IgD-negative memory B cell (primary cell): Measurements from ENCODE around the gene CASP8. TPM values are rescaled to one million over a fixed set of nuclear protein-coding genes. Genes with fewer than 3 reads are reported as not detected.
A peak's percentile ranks its signal among the peaks of the same experiment; 100 is the strongest.
"Not testable (repeated sequence)": the region's sequence is repeated elsewhere in the genome, so short reads cannot be mapped to it uniquely, and the experiment has no call there.

Source experiments
- H3K27ac Mint-ChIP-seq, 3 donors: one replicate each; pipeline ENCODE4 v1.8.0; 2020 to 2022; ENCODE audit warnings: mild to moderate bottlenecking in 3 of 3, mixed read lengths in 3 of 3, moderate library complexity in 1 of 3
- H3K27me3 Mint-ChIP-seq: one replicate; pipeline ENCODE4 v1.8.0; 2021; ENCODE audit warnings: mixed read lengths
- H3K36me3 Mint-ChIP-seq: one replicate; pipeline ENCODE4 v1.8.0; 2020; ENCODE audit warnings: mild to moderate bottlenecking, mixed read lengths
- H3K4me1 Mint-ChIP-seq, 3 donors: one replicate each; pipeline ENCODE4 v1.8.0; 2020 to 2022; ENCODE audit warnings: mixed read lengths in 3 of 3, mild to moderate bottlenecking in 1 of 3
- H3K4me3 Mint-ChIP-seq, 4 donors: one replicate each; pipeline ENCODE4 v1.8.0; 2020 to 2022; ENCODE audit warnings: mild to moderate bottlenecking in 4 of 4, mixed read lengths in 4 of 4, moderate library complexity in 3 of 4
- H3K9me3 Mint-ChIP-seq, 3 donors: one replicate each; pipeline ENCODE4 v1.8.0; 2020 to 2021; ENCODE audit warnings: mixed read lengths in 3 of 3, mild to moderate bottlenecking in 1 of 3
- polyA plus RNA-seq: library from polyadenylated mRNA; unstranded; fragments of 300-500 nt; fragmentation: Illumina TruSeq; gene quantifications from one replicate; pipeline ENCODE4 v1.2.3, GENCODE V29; 2021

CASP8 gene
- polyA plus RNA-seq, 1 donor from 2014 or later: 56.1 TPM

DNA sequence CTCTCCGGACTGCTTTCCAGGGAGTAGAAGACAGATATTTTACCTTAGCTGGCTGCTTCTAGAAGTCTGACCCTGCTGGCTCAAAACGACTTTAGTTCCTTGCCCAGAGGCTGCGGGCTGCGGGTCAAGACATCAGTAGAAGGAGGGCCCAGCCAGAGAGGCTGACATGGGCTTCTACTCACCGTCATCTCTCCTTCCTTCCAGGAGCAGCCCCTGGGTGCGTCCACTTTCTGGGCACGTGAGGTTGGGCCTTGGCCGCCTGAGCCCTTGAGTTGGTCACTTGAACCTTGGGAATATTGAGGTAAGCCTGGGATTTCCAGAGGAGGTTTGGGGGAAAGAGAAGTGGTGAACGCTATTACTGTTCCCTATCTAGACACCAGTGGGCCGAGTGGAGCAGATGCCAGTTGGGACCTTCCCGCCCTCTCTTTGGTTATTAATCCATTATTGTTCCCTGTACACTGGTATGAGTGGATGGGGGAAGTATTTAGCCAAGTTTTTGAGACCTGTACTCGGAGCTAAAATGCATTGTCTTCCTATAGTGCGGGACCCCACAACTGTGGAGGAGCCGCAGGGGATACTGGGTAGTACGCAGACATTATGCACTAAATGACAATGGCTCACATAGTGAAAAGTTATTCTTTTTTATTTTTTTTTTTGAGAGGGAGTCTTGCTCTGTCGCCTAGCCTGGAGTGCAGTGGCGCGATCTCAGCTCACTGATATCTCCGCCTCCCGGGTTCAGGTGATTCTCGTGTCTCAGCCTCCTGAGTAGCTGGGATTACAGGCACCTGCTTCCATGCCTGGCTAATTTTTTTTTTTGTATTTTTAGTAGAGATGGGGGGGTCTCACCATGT, 26.3 kb upstream of the CASP8 start:
- Mint-ChIP-seq H3K4me3 (peak overlapping the region; percentile 92 to 98 (median 95)), H3K4me1 (peaks cover 33 to 40% (median 37%) of the 10 kb centered on the region in 3 donors), H3K27me3 (no peaks in the 10 kb centered on the region)

DNA sequence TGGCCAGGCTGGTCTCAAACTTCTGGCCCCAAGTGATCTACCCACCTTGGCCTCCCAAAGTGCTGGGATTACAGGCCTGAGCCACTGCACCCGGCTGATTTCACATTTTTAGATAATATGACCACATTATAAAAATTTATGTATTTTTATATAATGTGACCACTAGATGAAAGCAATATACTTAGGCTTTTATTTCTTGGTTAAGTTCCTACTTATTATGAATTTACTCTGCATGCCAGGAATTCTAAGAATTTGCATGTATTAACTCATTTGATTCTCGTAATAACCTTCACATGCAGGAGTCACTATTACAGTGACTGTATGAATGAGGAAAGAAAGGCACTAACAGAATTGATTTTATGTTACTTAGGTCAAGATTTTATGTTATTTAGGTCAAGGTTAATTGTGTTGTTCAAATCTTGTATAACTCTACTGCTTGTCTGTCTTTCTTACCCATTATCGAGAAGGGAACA, 25.6 kb upstream of the CASP8 start:
- Mint-ChIP-seq H3K4me3 (peak overlapping the region; percentile 92 to 98 (median 95)), H3K27ac (peak overlapping the region; percentile 95 to 97 (median 95)), H3K9me3 (no peaks in the 10 kb centered on the region)

More for the DNA sequence above, 26.3 kb upstream of the CASP8 start:
- Mint-ChIP-seq H3K27ac (peak overlapping the region; percentile 90 to 97 (median 95)), H3K9me3 (no peaks in the 10 kb centered on the region), H3K36me3 (peaks cover 2% of the 10 kb centered on the region)

DNA sequence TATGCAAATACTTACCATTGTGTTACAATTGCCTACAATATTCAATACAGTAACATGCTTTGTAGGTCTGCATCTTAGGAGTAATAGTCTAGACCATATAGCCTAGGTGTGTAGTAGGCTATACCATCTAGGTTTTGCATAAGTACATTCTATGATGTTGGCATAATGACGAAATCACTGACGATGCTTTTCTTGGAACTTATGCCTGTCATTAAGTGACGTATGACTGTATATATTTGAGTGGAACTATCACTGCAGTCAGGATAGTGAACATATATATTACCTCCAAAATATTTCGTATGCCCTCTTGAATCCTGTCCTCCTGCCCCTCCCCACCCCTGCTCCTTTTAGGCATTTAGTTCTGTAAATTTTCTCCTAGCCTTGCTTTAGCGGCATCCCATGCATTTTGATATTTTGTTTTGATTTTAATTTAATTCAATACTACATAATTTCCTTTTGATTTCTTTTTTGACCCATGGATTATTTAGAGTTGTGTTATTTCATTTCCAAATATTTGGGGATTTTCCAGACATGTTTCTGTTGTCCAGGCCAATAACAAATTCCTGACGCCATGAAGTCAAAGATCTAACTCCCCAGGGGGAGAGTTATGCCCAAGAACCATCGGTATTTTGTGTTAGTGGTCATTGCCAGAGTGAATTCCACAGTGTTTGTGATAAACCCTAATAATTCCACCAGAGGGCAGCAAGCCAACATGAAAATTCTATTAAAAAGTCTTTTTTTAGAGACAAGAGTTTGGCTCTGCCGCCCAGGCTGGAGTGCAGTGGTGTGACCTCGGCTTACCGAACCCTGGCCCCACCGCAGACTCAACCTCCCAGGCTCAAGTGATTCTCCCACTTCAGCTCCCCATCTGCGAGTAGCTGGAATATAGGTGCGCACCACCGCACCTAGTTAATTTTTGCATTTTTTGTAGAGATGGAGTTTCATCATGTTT, 24.2 kb upstream of the CASP8 start:
- Mint-ChIP-seq H3K36me3 (peaks cover 12% of the 10 kb centered on the region), H3K9me3 (no peaks in the 10 kb centered on the region), H3K27me3 (no peaks in the 10 kb centered on the region), H3K27ac (peak overlapping the region; percentile 72 to 95 (median 91)), H3K4me1 (peaks cover 49 to 51% (median 49%) of the 10 kb centered on the region in 3 donors), H3K4me3 (peak overlapping the region; percentile 65 to 96 (median 82))

More for the DNA sequence above, 25.6 kb upstream of the CASP8 start:
- Mint-ChIP-seq H3K27me3 (no peaks in the 10 kb centered on the region), H3K4me1 (peaks cover 36 to 43% (median 41%) of the 10 kb centered on the region in 3 donors), H3K36me3 (peaks cover 5% of the 10 kb centered on the region)

DNA sequence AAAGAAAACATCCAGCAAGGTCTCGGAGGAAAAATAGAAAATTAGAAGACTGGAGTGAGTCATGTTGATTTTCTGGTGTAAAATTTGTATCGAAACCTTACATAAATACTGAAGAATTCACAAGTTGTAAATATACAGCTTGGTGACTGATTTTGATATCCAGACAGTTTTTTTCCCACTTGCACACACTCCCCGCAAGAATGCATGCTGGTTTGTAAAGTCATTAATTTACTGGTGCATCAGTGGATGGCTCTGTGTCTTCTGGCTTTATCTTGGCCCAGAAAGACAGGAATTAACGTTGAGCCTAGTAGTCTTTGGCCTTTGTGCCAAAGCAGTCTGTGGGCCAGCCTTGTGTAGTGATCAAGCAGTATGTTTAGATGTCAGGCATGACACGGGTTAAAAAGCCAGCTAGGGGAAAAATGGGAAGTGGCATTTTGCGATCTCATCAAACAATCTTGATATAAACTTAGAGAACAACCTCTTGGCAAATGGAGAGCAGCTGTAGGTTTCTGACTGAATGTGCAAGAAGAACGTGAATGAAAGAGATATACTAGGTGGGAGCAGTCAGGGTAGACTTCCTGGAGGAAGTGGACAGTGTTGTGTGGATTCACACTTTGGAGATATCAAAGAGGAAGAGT, 22.7 kb upstream of the CASP8 start:
- peak overlapping the region in 2 of 4 donors; percentile 4 to 9 for H3K4me3 Mint-ChIP-seq
- no peaks in the 10 kb centered on the region for H3K27me3 Mint-ChIP-seq
- peaks cover 12% of the 10 kb centered on the region for H3K36me3 Mint-ChIP-seq
- H3K4me1 Mint-ChIP-seq: peaks cover 47 to 59% (median 59%) of the 10 kb centered on the region in 3 donors
- H3K9me3 Mint-ChIP-seq: no peaks in the 10 kb centered on the region
- H3K27ac Mint-ChIP-seq: peak overlapping the region in 2 of 3 donors; percentile 11 to 74

DNA sequence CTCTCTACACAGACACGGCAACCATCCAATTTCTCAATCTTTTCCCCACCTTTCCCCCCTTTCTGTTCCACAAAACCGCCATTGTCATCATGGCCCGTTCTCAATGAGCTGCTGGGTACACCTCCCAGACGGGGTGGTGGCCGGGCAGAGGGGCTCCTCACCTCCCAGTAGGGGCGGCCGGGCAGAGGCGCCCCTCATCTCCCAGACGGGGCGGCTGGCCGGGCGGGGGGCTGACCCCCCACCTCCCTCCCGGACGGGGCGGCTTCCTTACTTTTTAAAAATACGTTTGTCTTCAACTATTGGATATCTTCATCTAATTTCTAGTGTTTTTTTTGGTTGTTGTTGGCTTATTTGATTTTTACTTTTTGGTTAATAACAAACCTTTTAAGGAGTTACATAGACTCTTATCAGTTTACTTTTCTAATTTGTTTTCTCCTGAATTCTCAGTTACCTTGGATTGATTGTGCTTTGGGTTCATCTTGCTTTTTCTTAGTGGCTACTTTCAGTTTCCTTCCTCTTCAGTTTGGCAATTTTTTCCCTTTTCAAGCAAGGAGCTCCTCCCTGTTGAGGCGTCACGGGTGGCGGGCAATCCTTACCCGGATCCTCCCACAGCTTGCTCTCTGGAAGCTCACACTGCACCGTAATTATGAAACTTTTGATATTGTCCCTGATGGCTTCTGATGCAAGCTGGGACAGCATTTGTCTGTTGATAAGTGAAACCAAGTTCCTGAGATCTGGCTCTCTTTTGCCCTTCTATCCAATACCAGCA, 21.0 kb upstream of the CASP8 start:
- H3K36me3 Mint-ChIP-seq: peaks cover 12% of the 10 kb centered on the region
- H3K27me3 Mint-ChIP-seq, H3K9me3 Mint-ChIP-seq: not testable (repeated sequence)
- peak overlapping the region in 2 of 3 donors; percentile 59 to 73 for H3K27ac Mint-ChIP-seq
- peaks cover 48 to 68% (median 53%) of the 10 kb centered on the region in 3 donors for H3K4me1 Mint-ChIP-seq
- peak overlapping the region in 1 of 4 donors; percentile 28 for H3K4me3 Mint-ChIP-seq

DNA sequence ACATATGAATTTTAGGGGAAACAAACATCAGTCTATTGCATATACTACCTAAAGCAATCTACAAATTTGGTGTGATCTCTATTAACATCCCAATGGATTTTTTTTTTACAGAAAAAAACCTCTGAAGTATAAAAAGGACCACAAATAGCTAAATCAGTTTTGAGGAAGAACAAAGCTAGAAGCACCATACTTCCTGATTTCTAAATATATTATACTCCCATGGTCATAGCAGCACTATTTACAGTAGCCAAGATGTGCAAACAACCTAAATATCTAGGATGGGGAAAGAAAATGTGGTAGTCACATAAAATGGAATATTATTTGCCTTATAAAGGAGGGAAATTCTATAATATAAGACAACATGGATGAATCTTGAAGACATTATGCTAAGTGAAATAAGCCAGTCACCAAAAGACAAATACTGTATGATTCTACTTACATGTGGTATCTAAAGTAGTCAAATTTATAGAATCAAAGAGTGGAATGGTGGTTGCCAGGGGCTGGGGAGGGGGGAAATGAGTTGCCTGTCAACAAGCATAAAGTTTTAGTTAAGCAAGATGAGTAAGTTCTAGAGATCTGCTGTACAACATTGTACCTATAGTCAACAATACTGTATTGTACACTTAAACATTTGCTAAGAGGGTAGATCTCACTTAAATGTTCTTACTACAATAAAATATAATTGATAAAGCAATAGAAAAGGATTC, 17.6 kb upstream of the CASP8 start:
- peak overlapping the region in 2 of 4 donors; percentile 1 to 2 for H3K4me3 Mint-ChIP-seq
- H3K27ac Mint-ChIP-seq: peak overlapping the region in 2 of 3 donors; percentile 7 to 57
- peaks cover 10% of the 10 kb centered on the region for H3K36me3 Mint-ChIP-seq
- H3K4me1 Mint-ChIP-seq: peaks cover 44 to 71% (median 54%) of the 10 kb centered on the region in 3 donors
- H3K27me3 Mint-ChIP-seq: no peaks in the 10 kb centered on the region
- no peaks in the 10 kb centered on the region for H3K9me3 Mint-ChIP-seq

DNA sequence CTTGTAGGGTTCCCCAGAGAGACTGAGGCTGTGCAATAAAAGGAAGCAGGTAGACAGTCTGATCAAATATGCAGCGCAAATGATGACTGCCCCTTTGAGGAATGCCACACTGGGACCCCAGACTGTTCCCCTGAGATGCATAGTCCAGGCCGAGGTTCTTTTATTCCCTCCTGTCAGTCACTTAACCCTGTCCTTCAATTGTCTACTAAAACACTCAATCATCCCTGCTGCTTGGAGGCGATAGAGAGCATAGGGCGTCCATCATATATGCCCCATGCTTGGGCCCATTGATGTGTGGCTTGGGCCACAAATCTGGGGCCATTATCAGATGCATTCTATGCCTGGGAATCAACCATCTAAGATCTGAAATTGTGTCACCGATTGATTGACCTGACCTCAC, 15.5 kb upstream of the CASP8 start:
- H3K36me3 Mint-ChIP-seq: peaks cover 7% of the 10 kb centered on the region
- peak overlapping the region in 2 of 3 donors; percentile 37 to 70 for H3K27ac Mint-ChIP-seq
- H3K4me1 Mint-ChIP-seq: peaks cover 44 to 72% (median 59%) of the 10 kb centered on the region in 3 donors

DNA sequence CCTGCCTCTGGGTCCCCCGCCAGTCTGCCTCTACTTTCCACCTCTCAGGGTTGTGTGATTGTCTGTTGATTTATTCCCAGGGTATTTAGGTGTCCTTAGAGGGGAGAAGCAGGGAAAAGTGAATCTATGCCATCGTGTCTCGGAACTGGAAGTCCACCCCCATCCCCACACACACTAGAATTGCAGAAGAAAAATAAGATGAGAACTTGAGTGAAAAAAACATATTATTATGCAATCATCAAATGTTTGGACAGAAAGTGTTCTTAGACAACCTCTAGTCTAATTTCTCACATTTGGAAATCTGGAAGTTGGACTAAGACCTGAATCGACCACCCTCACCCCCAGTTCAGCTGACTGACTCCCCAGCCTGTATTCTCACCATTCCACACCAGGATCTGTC, 14.1 kb upstream of the CASP8 start:
- H3K27ac Mint-ChIP-seq: peak overlapping the region in 1 of 3 donors; percentile 19
- H3K36me3 Mint-ChIP-seq: peaks cover 6% of the 10 kb centered on the region
- H3K27me3 Mint-ChIP-seq: no peaks in the 10 kb centered on the region
- peak overlapping the region in 1 of 4 donors; percentile 11 for H3K4me3 Mint-ChIP-seq
- no peaks in the 10 kb centered on the region for H3K9me3 Mint-ChIP-seq
- peaks cover 42 to 66% (median 57%) of the 10 kb centered on the region in 3 donors for H3K4me1 Mint-ChIP-seq

More for the DNA sequence above, 15.5 kb upstream of the CASP8 start:
- Mint-ChIP-seq H3K9me3 (no peaks in the 10 kb centered on the region), H3K27me3 (no peaks in the 10 kb centered on the region), H3K4me3 (peak overlapping the region in 1 of 4 donors; percentile 85)

DNA sequence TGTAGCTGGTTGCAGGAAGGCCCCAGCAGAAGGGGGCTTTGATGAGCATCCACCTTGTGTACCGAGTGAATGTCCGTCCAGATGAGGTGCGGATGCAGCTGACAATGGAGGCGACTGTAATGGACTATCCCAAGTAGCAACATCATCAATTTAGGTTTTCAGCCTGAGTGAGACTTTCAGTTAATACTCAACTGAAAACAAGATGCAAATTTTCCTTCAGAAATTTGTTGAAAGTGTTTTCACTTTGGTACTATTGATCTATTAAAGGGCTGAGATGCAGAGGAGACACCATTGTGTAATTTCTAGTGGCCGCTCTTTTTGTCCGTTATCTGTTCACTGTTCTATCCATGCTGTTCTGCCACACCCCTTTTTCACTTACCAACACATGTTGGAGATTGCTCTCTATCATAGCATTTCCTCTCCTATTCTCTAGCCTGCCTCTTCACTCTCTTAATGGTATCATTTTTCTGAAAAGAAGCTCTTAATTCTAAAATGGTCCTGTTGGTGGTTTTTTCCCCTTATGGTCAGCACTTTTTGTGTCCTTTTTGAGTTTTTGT, 12.0 kb upstream of the CASP8 start:
- Mint-ChIP-seq H3K27me3 (no peaks in the 10 kb centered on the region), H3K9me3 (no peaks in the 10 kb centered on the region), H3K4me3 (peak overlapping the region in 3 of 4 donors; percentile 21 to 75 (median 52)), H3K27ac (peak overlapping the region in 1 of 3 donors; percentile 24), H3K36me3 (peaks cover 6% of the 10 kb centered on the region), H3K4me1 (peaks cover 46 to 59% (median 54%) of the 10 kb centered on the region in 3 donors)

DNA sequence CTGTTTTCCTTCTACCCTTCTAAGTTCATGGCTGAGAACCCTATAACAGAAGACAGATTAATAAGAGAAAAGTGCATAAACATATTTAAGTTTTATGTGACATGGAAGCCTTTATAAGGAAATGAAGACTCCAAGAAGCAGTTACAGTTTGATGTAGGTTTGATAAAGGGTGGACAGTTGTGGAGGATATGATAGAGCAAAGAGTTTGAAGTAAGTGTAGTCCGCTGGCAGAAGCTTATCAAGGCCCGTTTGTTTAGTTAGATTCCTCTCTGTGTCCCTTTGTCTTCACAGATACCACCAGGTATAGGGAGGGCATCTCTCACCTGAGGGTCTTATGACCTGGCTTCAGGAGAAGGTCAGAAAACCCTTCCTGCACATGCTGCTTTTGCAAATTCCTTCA, 10.4 kb upstream of the CASP8 start:
- Mint-ChIP-seq H3K36me3 (peaks cover 6% of the 10 kb centered on the region), H3K27me3 (no peaks in the 10 kb centered on the region), H3K9me3 (no peaks in the 10 kb centered on the region), H3K4me3 (peak overlapping the region in 2 of 4 donors; percentile 18 to 59), H3K4me1 (peaks cover 46 to 56% (median 49%) of the 10 kb centered on the region in 3 donors), H3K27ac (peak overlapping the region in 2 of 3 donors; percentile 40 to 71)

DNA sequence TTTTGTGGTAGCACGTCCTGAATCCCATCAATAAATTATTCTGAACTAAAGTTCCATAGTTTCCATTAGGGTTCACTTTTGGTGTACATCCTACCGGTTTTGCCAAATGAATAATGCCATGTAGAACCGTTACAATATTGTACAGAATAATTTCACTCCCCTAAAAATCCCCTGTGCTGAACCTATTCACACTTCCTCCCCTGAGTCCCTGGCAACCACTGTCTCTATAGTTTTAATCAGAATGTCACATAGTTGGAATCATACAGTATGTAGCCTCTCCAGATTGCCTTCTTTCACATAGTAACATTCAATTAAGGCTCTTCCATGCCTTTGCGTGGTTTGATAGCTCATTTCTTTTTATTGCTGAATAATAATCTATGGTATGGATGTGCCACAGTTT, 9.6 kb upstream of the CASP8 start:
- Mint-ChIP-seq H3K4me3 (peak overlapping the region in 2 of 4 donors; percentile 59 to 70), H3K4me1 (peaks cover 43 to 51% (median 48%) of the 10 kb centered on the region in 3 donors), H3K27ac (peak overlapping the region; percentile 5 to 74 (median 36)), H3K36me3 (peaks cover 6% of the 10 kb centered on the region), H3K27me3 (no peaks in the 10 kb centered on the region), H3K9me3 (no peaks in the 10 kb centered on the region)

DNA sequence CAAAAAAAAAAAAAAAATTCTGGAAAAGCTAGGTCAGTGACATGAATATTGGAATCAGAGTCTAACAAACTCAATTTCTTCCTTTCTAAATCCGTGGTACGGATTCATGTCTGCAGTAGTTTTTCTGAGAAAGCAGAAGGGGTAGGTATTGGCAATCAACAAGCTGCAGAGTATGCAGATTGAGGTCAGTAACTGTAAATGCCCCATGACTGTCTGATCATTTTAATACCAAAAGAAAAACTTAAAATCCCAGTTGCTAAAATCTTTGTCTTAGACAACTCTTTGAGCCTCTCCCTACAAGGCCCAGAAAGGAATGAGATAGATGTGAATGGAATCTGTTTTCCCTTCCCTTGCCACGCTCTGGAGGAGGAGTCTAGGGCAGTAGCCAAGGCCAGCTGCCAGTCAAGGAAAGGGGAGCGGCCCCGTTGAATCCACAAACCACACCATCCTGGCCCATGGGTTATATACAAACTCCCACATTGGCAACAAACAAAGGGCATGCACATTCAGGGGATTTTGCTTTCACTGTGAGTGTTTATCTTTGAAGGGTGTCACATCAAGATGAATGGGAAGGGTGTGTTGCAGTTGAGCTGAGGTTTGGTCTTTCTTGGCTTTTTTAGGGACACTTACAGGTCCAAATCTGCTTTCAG, 6.1 kb upstream of the CASP8 start:
- Mint-ChIP-seq H3K36me3 (peaks cover 6% of the 10 kb centered on the region), H3K27me3 (no peaks in the 10 kb centered on the region), H3K27ac (peak overlapping the region; percentile 51 to 81 (median 80)), H3K4me3 (no peak overlapping the region), H3K9me3 (peaks cover 0 to 1% (median 0%) of the 10 kb centered on the region in 3 donors), H3K4me1 (peaks cover 43 to 52% (median 49%) of the 10 kb centered on the region in 3 donors)
